H9 (cell line): ENCODE results near the gene KRTAP10-5. TPM values are rescaled to one million over a fixed set of nuclear protein-coding genes. Genes with fewer than 3 reads are reported as not detected.

ENCODE experiments used
- DNase-seq: peaks from one replicate; pipeline ENCODE4 v3.0.0-alpha.2; 2017
- H2AFZ ChIP-seq: one replicate; pipeline ENCODE4 v1.6.1; 2013; ENCODE audit warnings: mild to moderate bottlenecking, low read length, control low read depth, moderate library complexity
- H2AK5ac ChIP-seq: 2 replicates; pipeline ENCODE4 v1.6.1; 2013; ENCODE audit warnings: low read length, control low read depth, mixed read lengths; ENCODE audit not compliant: insufficient read length
- H2BK120ac ChIP-seq: one replicate; pipeline ENCODE4 v1.6.1; 2013; ENCODE audit warnings: low read depth, mild to moderate bottlenecking, low read length, control low read depth, inconsistent platforms; ENCODE audit not compliant: poor library complexity, severe bottlenecking
- H2BK12ac ChIP-seq: 2 replicates; pipeline ENCODE4 v1.6.1; 2013; ENCODE audit warnings: low read length, control low read depth, mixed read lengths, low read depth; ENCODE audit not compliant: insufficient read length
- H2BK15ac ChIP-seq: 2 replicates; pipeline ENCODE4 v1.6.1; 2013; ENCODE audit warnings: low read depth, low read length, control low read depth
- H2BK20ac ChIP-seq: one replicate; pipeline ENCODE4 v1.6.1; 2013; ENCODE audit warnings: low read depth, mild to moderate bottlenecking, low read length, control low read depth, inconsistent platforms; ENCODE audit not compliant: poor library complexity, severe bottlenecking
- H2BK5ac ChIP-seq: 2 replicates; pipeline ENCODE4 v1.6.1; 2013; ENCODE audit warnings: low read length, control low read depth, mixed read lengths; ENCODE audit not compliant: insufficient read length
- H3K14ac ChIP-seq: 2 replicates; pipeline ENCODE4 v1.6.1; 2013; ENCODE audit warnings: low read length, control low read depth; ENCODE audit not compliant: insufficient read depth
- H3K18ac ChIP-seq: 2 replicates; pipeline ENCODE4 v1.6.1; 2013; ENCODE audit warnings: low read depth, mild to moderate bottlenecking, mixed read lengths, low read length, control low read depth; ENCODE audit not compliant: insufficient read length
- H3K23ac ChIP-seq: 2 replicates; pipeline ENCODE4 v1.6.1; 2013; ENCODE audit warnings: low read length, control low read depth, mixed read lengths, low read depth; ENCODE audit not compliant: insufficient read length
- H3K23me2 ChIP-seq: 2 replicates; pipeline ENCODE4 v1.6.1; 2013; ENCODE audit warnings: low read depth, mild to moderate bottlenecking, mixed read lengths, low read length, control low read depth; ENCODE audit not compliant: insufficient read length, poor library complexity, severe bottlenecking
- H3K27ac ChIP-seq: 2 replicates; pipeline ENCODE4 v1.5.1; 2013; ENCODE audit warnings: low read length, control low read depth, mixed read lengths, low read depth; ENCODE audit not compliant: insufficient read length
- H3K27me3 ChIP-seq: 2 replicates; pipeline ENCODE4 v1.6.1; 2013; ENCODE audit warnings: low read length, control low read depth, inconsistent platforms; ENCODE audit not compliant: insufficient read depth
- H3K4ac ChIP-seq: 2 replicates; pipeline ENCODE4 v1.6.1; 2013; ENCODE audit warnings: low read depth, mild to moderate bottlenecking, control low read depth, inconsistent platforms, low read length, moderate library complexity
- H3K4me1 ChIP-seq: 2 replicates; pipeline ENCODE4 v1.6.1; 2013; ENCODE audit warnings: low read length, control low read depth, inconsistent platforms; ENCODE audit not compliant: insufficient read depth
- H3K4me2 ChIP-seq: 2 replicates; pipeline ENCODE4 v1.6.1; 2013; ENCODE audit warnings: low read length, control low read depth, mixed read lengths; ENCODE audit not compliant: insufficient read length, insufficient read depth
- H3K56ac ChIP-seq: 2 replicates; pipeline ENCODE4 v1.6.1; 2013; ENCODE audit warnings: low read depth, mild to moderate bottlenecking, mixed read lengths, low read length, control low read depth; ENCODE audit not compliant: insufficient read length
- H3K79me1 ChIP-seq: 2 replicates; pipeline ENCODE4 v1.6.1; 2013; ENCODE audit warnings: low read depth, mild to moderate bottlenecking, moderate library complexity, low read length, control low read depth, inconsistent platforms; ENCODE audit not compliant: insufficient read depth, poor library complexity, severe bottlenecking
- H3K79me2 ChIP-seq: 2 replicates; pipeline ENCODE4 v1.6.1; 2013; ENCODE audit warnings: low read length, control low read depth, inconsistent platforms; ENCODE audit not compliant: insufficient read depth
- H3K9ac ChIP-seq: 2 replicates; pipeline ENCODE4 v1.6.1; 2013; ENCODE audit warnings: low read length, control low read depth, mixed read lengths; ENCODE audit not compliant: insufficient read length; ENCODE audit errors: extremely low read depth
- H3K9me3 ChIP-seq: one replicate; pipeline ENCODE4 v1.6.1; 2013; ENCODE audit warnings: low read depth, low read length, inconsistent platforms; ENCODE audit not compliant: control insufficient read depth
- H3T11ph ChIP-seq: one replicate; pipeline ENCODE4 v1.6.1; 2013; ENCODE audit warnings: mild to moderate bottlenecking, low read length, control low read depth, inconsistent platforms
- H4K20me1 ChIP-seq: one replicate; pipeline ENCODE4 v1.6.1; 2013; ENCODE audit not compliant: control insufficient read depth, insufficient read length, insufficient read depth
- H4K5ac ChIP-seq: 2 replicates; pipeline ENCODE4 v1.6.1; 2013; ENCODE audit warnings: low read depth, mild to moderate bottlenecking, mixed read lengths, low read length, control low read depth; ENCODE audit not compliant: insufficient read length
- H4K8ac ChIP-seq: replicated peaks from 2 replicates; pipeline ENCODE4 v1.6.1; 2013; ENCODE audit warnings: low read length, control low read depth, mixed read lengths, low read depth; ENCODE audit not compliant: insufficient read length
- H4K91ac ChIP-seq: 2 replicates; pipeline ENCODE4 v1.6.1; 2013; ENCODE audit warnings: low read depth, mild to moderate bottlenecking, moderate library complexity, mixed read lengths, low read length, control low read depth; ENCODE audit not compliant: insufficient read length
- H3K27ac Mint-ChIP-seq, 3 experiments: 2 replicates in 2 of 3; 3 replicates in 1 of 3; pipeline ENCODE4 v1.8.0; 2020 to 2021; ENCODE audit warnings: mixed read lengths in 3 of 3, mild to moderate bottlenecking in 1 of 3, moderate library complexity in 1 of 3
- H3K27me3 Mint-ChIP-seq: 2 replicates; pipeline ENCODE4 v1.8.0; 2021; ENCODE audit warnings: low read depth, mild to moderate bottlenecking, moderate library complexity, mixed read lengths
- H3K36me3 Mint-ChIP-seq, 3 experiments: 2 replicates in 2 of 3; 3 replicates in 1 of 3; pipeline ENCODE4 v1.8.0; 2020 to 2021; ENCODE audit warnings: low read depth in 3 of 3, mixed read lengths in 3 of 3; ENCODE audit not compliant: insufficient read depth in 1 of 3
- H3K4me1 Mint-ChIP-seq, 2 experiments: 2 replicates each; pipeline ENCODE4 v1.8.0; 2020; ENCODE audit warnings: mixed read lengths in 2 of 2
- H3K4me3 Mint-ChIP-seq, 2 experiments: 2 replicates in 1 of 2; 3 replicates in 1 of 2; pipeline ENCODE4 v1.8.0; 2020 to 2021; ENCODE audit warnings: mild to moderate bottlenecking in 2 of 2, mixed read lengths in 2 of 2, moderate library complexity in 1 of 2
- H3K9me3 Mint-ChIP-seq, 2 experiments: 2 replicates in 1 of 2; 3 replicates in 1 of 2; pipeline ENCODE4 v1.8.0; 2020; ENCODE audit warnings: mild to moderate bottlenecking in 2 of 2, mixed read lengths in 2 of 2, moderate library complexity in 1 of 2
- CTCF ChIP-seq: fragments of 200-600 bp; sonication (generic); conservative IDR thresholded peaks from 3 replicates; pipeline ENCODE4 v1.8.0; 2021; ENCODE audit warnings: antibody characterized with exemption, mild to moderate bottlenecking
- whole genome bisulfite sequencing: extraction: QIAGEN DNeasy Blood & Tissue Kit; methylation state at CpG from one replicate; pipeline ENCODE4 v1.1.7; 2013; ENCODE audit warnings: missing lambda C conversion rate, low lambda C conversion rate, mixed read lengths; ENCODE audit not compliant: insufficient read length; ENCODE audit errors: extremely low coverage; 5-methylcytosine and 5-hydroxymethylcytosine counted together
- total RNA-seq: library from RNA; stranded (reverse); gene quantifications from 2 replicates; pipeline ENCODE4 v1.2.1, GENCODE V29; 2021

KRTAP10-5 gene
- total RNA-seq, 1 experiment from 2014 or later = not detected

GRCh38 chr21:44595524-44595923 is 15.1 kb upstream of the KRTAP10-5 start:
- Mint-ChIP-seq H3K9me3 (no peaks in the 10 kb centered on the region; a peak in 2 of 5 replicates), H3K4me1 (peaks cover 53 to 55% of the 10 kb centered on the region in 2 experiments), H3K4me3 (no peak overlapping the region), H3K36me3 (peaks cover 0 to 4% (median 0%) of the 10 kb centered on the region in 3 experiments; a peak in 1 of 7 replicates), H3K27me3 (no peaks in the 10 kb centered on the region; the same call in none of the 2 replicates), H3K27ac (no peak overlapping the region)
- Histone ChIP-seq H3K27ac (no peak overlapping the region), H3K9me3 (no peaks in the 10 kb centered on the region), H3K27me3 (no peaks in the 10 kb centered on the region), H3T11ph (no peak overlapping the region), H2AK5ac (no peak overlapping the region), H3K14ac (no peak overlapping the region), H2AFZ (no peak overlapping the region), H3K18ac (no peak overlapping the region), H2BK120ac (no peak overlapping the region), H3K23ac (no peak overlapping the region), H3K4ac (no peak overlapping the region), H3K4me2 (no peak overlapping the region), H3K23me2 (no peaks in the 10 kb centered on the region), H3K79me2 (no peaks in the 10 kb centered on the region), H3K4me1 (no peaks in the 10 kb centered on the region; the same call in 1 of the 2 replicates), H4K5ac (no peak overlapping the region), H3K56ac (no peak overlapping the region), H2BK12ac (peak overlapping the region; percentile 63), H2BK5ac (no peak overlapping the region), H4K8ac (no peak overlapping the region), H2BK15ac (no peak overlapping the region), H2BK20ac (no peak overlapping the region), H4K91ac (no peak overlapping the region), H4K20me1 (no peaks in the 10 kb centered on the region), H3K79me1 (no peaks in the 10 kb centered on the region), H3K9ac (no peak overlapping the region)
- DNase-seq = no peak
- no CpG with 5 or more reads among the region's 6 CpGs for WGBS
- TF ChIP-seq CTCF = no peak
